Activated T-cell treated with anti-CD3 and anti-CD28 coated beads, Interleukin-2, amount 50 U/mL, for 1 hour (primary cell): Measurements from ENCODE around the gene PNMA6F.

Experiments used
- DNase-seq: peaks from one replicate; pipeline ENCODE4 v3.0.0-alpha.2; 2020

PNMA6F gene

GRCh38 chrX:153321381-153322124 is at the start of gene PNMA6F:
PNMA6F (minus strand) TSS chrX:153321767; CDS start chrX:153320674, 1,093 bp downstream.
- no peak for DNase-seq

GRCh38 chrX:153371256-153371655 is 49.7 kb upstream of the PNMA6F start:
- no peak for DNase-seq

- DNase-seq = no peak
These were observed 48.9 kb upstream of the PNMA6F start for GRCh38 chrX:153370293-153371055.

- no peak for DNase-seq
These were observed 45.4 kb upstream of the PNMA6F start for GRCh38 chrX:153366878-153367538.

GRCh38 chrX:153366119-153366518 is 44.6 kb upstream of the PNMA6F start:
- no peak for DNase-seq

- DNase-seq = no peak
These were observed 44.1 kb upstream of the PNMA6F start for GRCh38 chrX:153365670-153366069.

- DNase-seq = no peak
These were observed 40.3 kb upstream of the PNMA6F start for GRCh38 chrX:153361781-153362397.

GRCh38 chrX:153357877-153358276 is 36.3 kb upstream of the PNMA6F start:
- no peak for DNase-seq

GRCh38 chrX:153353416-153353815 is 31.8 kb upstream of the PNMA6F start:
- DNase-seq = no peak

- DNase-seq = no peak
These were observed 31.3 kb upstream of the PNMA6F start for GRCh38 chrX:153352858-153353257.

GRCh38 chrX:153351981-153352380 is 30.4 kb upstream of the PNMA6F start:
- no peak for DNase-seq

GRCh38 chrX:153349952-153350351 is 28.4 kb upstream of the PNMA6F start:
- no peak for DNase-seq

- DNase-seq = no peak
These were observed 26.9 kb upstream of the PNMA6F start for GRCh38 chrX:153348421-153348820.

- DNase-seq = no peak
These were observed 26.0 kb upstream of the PNMA6F start for GRCh38 chrX:153347530-153347929.

- no peak for DNase-seq
These were observed 22.1 kb upstream of the PNMA6F start for GRCh38 chrX:153343674-153344073.

GRCh38 chrX:153342762-153343558 is 21.4 kb upstream of the PNMA6F start:
- DNase-seq = no peak

GRCh38 chrX:153340111-153340510 is 18.5 kb upstream of the PNMA6F start:
- DNase-seq = no peak

- no peak for DNase-seq
These were observed 18.1 kb upstream of the PNMA6F start for GRCh38 chrX:153339662-153340061.

GRCh38 chrX:153338836-153339235 is 17.3 kb upstream of the PNMA6F start:
- no peak for DNase-seq

- no peak for DNase-seq
These were observed 15.4 kb upstream of the PNMA6F start for GRCh38 chrX:153336988-153337387.

- DNase-seq = no peak
These were observed 14.7 kb upstream of the PNMA6F start for GRCh38 chrX:153336121-153336894.
